BLaER1 treated with 17β-estradiol and CSF1 and Interleukin-3, amounts not matched to agents 10 nM and 100 nM (cell line): Measurements from ENCODE around the gene SMARCA5.
A peak's percentile ranks its signal among the peaks of the same experiment; 100 is the strongest.

Experiments
- H3K27ac ChIP-seq, 11 experiments: shearing (Covaris generic); formaldehyde crosslinking; 2 replicates each; pipeline ENCODE4 v1.8.1; 2022
- H3K27me3 ChIP-seq, 11 experiments: shearing (Covaris generic); formaldehyde crosslinking; 2 replicates each; pipeline ENCODE4 v1.8.1; 2022
- H3K36me3 ChIP-seq, 11 experiments: shearing (Covaris generic); formaldehyde crosslinking; 2 replicates each; pipeline ENCODE4 v1.8.1; 2022
- H3K4me1 ChIP-seq, 10 experiments: shearing (Covaris generic); formaldehyde crosslinking; 2 replicates each; pipeline ENCODE4 v1.8.1; 2022
- H3K4me2 ChIP-seq, 11 experiments: shearing (Covaris generic); formaldehyde crosslinking; 2 replicates each; pipeline ENCODE4 v1.8.1; 2022
- H3K4me3 ChIP-seq, 10 experiments: shearing (Covaris generic); formaldehyde crosslinking; 2 replicates each; pipeline ENCODE4 v1.8.1; 2022
- H3K9ac ChIP-seq, 11 experiments: shearing (Covaris generic); formaldehyde crosslinking; 2 replicates each; pipeline ENCODE4 v1.8.1; 2022
- H3K9me3 ChIP-seq, 11 experiments: shearing (Covaris generic); formaldehyde crosslinking; replicated peaks in 1 of 11; 2 replicates each; pipeline ENCODE4 v1.8.1; 2022
- H4K20me1 ChIP-seq, 11 experiments: shearing (Covaris generic); formaldehyde crosslinking; 2 replicates each; pipeline ENCODE4 v1.8.1; 2022
- Cebpa-rat ChIP-seq, 11 experiments: shearing (Covaris generic); IDR thresholded peaks; 2 replicates each; pipeline ENCODE4 v1.8.1; 2022

SMARCA5 gene

GRCh38 chr4:143498021-143498420, 15.5 kb upstream of the SMARCA5 start:
- no peak overlapping the region for H3K9ac ChIP-seq
- H3K4me1 ChIP-seq, result peaks cover 0 to 11% (median 4%) of the 10 kb centered on the region in 10 experiments; a peak in 8 of 20 replicates
- no peak overlapping the region for H3K27ac ChIP-seq
- H3K4me2 ChIP-seq, result no peak overlapping the region
- no peak overlapping the region for H3K4me3 ChIP-seq
- H3K36me3 ChIP-seq, result no peaks in the 10 kb centered on the region
- no peaks in the 10 kb centered on the region for H4K20me1 ChIP-seq
- peaks cover 0 to 7% (median 5%) of the 10 kb centered on the region in 11 experiments; a peak in 5 of 22 replicates for H3K9me3 ChIP-seq
- H3K27me3 ChIP-seq, result no peaks in the 10 kb centered on the region
- no peak for TF ChIP-seq Cebpa-rat (IDR thresholded peaks at IDR 0.05)

DNA sequence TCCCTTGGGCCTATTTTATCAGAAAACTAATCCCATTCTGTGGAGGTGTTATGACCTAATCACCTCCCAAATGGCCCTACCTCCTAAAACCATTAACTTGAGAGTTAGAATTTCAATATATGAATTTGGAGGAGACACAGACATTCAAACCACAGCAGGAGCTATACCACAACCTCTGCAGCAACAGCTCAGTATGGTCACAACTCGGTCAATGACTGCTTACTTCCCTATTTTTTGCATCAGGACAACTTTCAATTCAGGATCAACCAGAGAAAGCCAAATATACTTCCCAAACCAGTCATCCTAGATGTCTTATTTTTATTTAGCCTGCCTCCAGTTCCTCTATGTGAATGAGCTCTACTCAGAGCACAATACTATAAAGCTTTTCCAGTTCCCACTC, 11.3 kb upstream of the SMARCA5 start:
- Histone ChIP-seq H3K4me1 (peaks cover 0 to 14% (median 4%) of the 10 kb centered on the region in 10 experiments; a peak in 8 of 20 replicates), H3K4me3 (no peak overlapping the region), H3K9ac (no peak overlapping the region), H4K20me1 (no peaks in the 10 kb centered on the region), H3K36me3 (no peaks in the 10 kb centered on the region), H3K27me3 (no peaks in the 10 kb centered on the region), H3K9me3 (peaks cover 0 to 7% (median 5%) of the 10 kb centered on the region in 11 experiments; a peak in 4 of 22 replicates), H3K4me2 (peak overlapping the region in 4 of 11 experiments; percentile 10 to 46 (median 16); a peak in 5 of 22 replicates), H3K27ac (no peak overlapping the region)
- no peak for TF ChIP-seq Cebpa-rat (IDR thresholded peaks at IDR 0.05)

GRCh38 chr4:143506031-143506430, 7.5 kb upstream of the SMARCA5 start:
- H4K20me1 ChIP-seq, result no peaks in the 10 kb centered on the region
- no peak overlapping the region for H3K4me3 ChIP-seq
- H3K9ac ChIP-seq, result no peak overlapping the region
- H3K4me1 ChIP-seq, result peaks cover 0 to 14% (median 4%) of the 10 kb centered on the region in 10 experiments; a peak in 8 of 20 replicates
- no peak overlapping the region for H3K4me2 ChIP-seq
- H3K36me3 ChIP-seq, result no peaks in the 10 kb centered on the region
- TF ChIP-seq Cebpa-rat (IDR thresholded peaks at IDR 0.05), result no peak
- peaks cover 0 to 3% (median 1%) of the 10 kb centered on the region in 11 experiments; a peak in 4 of 22 replicates for H3K9me3 ChIP-seq
- H3K27ac ChIP-seq, result no peak overlapping the region
- H3K27me3 ChIP-seq, result no peaks in the 10 kb centered on the region

- Histone ChIP-seq H3K36me3 (peaks cover 0 to 9% (median 0%) of the 10 kb centered on the region in 11 experiments; a peak in 10 of 22 replicates), H3K27me3 (no peaks in the 10 kb centered on the region), H3K4me3 (no peak overlapping the region), H3K4me2 (no peak overlapping the region), H4K20me1 (peaks cover 22 to 34% (median 31%) of the 10 kb centered on the region in 11 experiments; a peak in 21 of 22 replicates), H3K9ac (no peak overlapping the region), H3K9me3 (no peaks in the 10 kb centered on the region), H3K4me1 (peaks cover 12 to 29% (median 23%) of the 10 kb centered on the region in 10 experiments), H3K27ac (no peak overlapping the region)
- TF ChIP-seq Cebpa-rat (IDR thresholded peaks at IDR 0.05), result no peak
Observed at GRCh38 chr4:143511906-143512305, 1.6 kb upstream of the SMARCA5 start.

DNA sequence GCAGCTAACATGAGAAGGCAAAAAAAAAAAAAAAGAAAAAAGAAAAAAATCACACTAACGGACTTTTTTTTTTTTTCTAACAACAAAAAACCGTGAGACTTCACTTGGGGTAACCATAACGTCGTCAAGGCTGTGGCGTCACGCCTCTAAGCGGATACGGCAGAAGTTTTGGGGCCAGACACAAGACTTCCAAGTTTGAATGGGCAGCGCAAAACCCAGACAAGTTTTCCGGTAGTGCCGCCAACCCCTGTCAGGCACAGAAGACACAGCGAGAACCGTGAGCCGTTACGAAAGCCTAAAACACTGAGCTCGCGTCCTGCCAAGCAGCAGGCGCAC, 556 bp upstream of the SMARCA5 start:
- H3K4me1 ChIP-seq, result peaks cover 16 to 39% (median 30%) of the 10 kb centered on the region in 10 experiments
- H3K9me3 ChIP-seq, result no peaks in the 10 kb centered on the region
- H3K4me2 ChIP-seq, result peak overlapping the region; percentile 61 to 79 (median 73)
- H3K36me3 ChIP-seq, result peaks cover 8 to 19% (median 10%) of the 10 kb centered on the region in 11 experiments
- peaks cover 27 to 44% (median 41%) of the 10 kb centered on the region in 11 experiments; a peak in 21 of 22 replicates for H4K20me1 ChIP-seq
- peak overlapping the region; percentile 86 to 94 (median 93) for H3K9ac ChIP-seq
- H3K27ac ChIP-seq, result peak overlapping the region; percentile 86 to 94 (median 91)
- peak overlapping the region; percentile 65 to 97 (median 89) for H3K4me3 ChIP-seq
- TF ChIP-seq Cebpa-rat (IDR thresholded peaks at IDR 0.05), result no peak
- no peaks in the 10 kb centered on the region for H3K27me3 ChIP-seq

DNA sequence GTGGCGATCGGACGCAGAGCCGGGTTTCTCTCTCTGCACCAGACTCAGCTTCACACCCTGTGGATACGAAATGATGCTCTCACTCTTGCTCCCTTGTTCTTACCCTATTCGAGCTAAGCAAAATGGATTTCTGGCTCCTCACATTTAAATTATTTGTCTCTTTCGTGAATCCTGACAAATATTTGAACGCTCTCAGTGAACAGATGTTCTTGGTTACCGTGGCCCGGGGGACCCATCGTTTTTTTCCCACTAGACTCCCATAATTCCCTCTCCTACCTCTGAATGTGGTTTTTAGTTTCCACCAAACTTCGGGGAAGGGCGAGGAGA, 630 bp downstream of the SMARCA5 start:
- Histone ChIP-seq H3K9ac (peak overlapping the region; percentile 86 to 94 (median 93)), H3K36me3 (peaks cover 19 to 31% (median 20%) of the 10 kb centered on the region in 11 experiments), H3K4me2 (peak overlapping the region; percentile 78 to 97 (median 91)), H3K27me3 (no peaks in the 10 kb centered on the region), H3K9me3 (no peaks in the 10 kb centered on the region), H3K4me3 (peak overlapping the region; percentile 65 to 97 (median 89)), H3K27ac (peak overlapping the region; percentile 86 to 94 (median 91)), H4K20me1 (peaks cover 27 to 56% (median 53%) of the 10 kb centered on the region in 11 experiments; a peak in 21 of 22 replicates), H3K4me1 (peaks cover 16 to 41% (median 30%) of the 10 kb centered on the region in 10 experiments)
- no peak for TF ChIP-seq Cebpa-rat (IDR thresholded peaks at IDR 0.05)

GRCh38 chr4:143514497-143514896, 995 bp downstream of the SMARCA5 start:
- TF ChIP-seq Cebpa-rat (IDR thresholded peaks at IDR 0.05), result no peak
- peaks cover 16 to 41% (median 31%) of the 10 kb centered on the region in 10 experiments for H3K4me1 ChIP-seq

GRCh38 chr4:143514901-143515300, 1.4 kb downstream of the SMARCA5 start:
- Histone ChIP-seq H3K9ac (peak overlapping the region; percentile 86 to 94 (median 93)), H3K9me3 (no peaks in the 10 kb centered on the region), H3K27me3 (no peaks in the 10 kb centered on the region), H3K4me2 (peak overlapping the region; percentile 78 to 97 (median 91)), H3K4me1 (peaks cover 16 to 44% (median 31%) of the 10 kb centered on the region in 10 experiments), H3K4me3 (peak overlapping the region; percentile 65 to 97 (median 89)), H4K20me1 (peaks cover 27 to 64% (median 60%) of the 10 kb centered on the region in 11 experiments; a peak in 21 of 22 replicates), H3K36me3 (peaks cover 26 to 39% (median 28%) of the 10 kb centered on the region in 11 experiments), H3K27ac (peak overlapping the region; percentile 86 to 94 (median 91))
- TF ChIP-seq Cebpa-rat (IDR thresholded peaks at IDR 0.05), result no peak

More at GRCh38 chr4:143514497-143514896, 995 bp downstream of the SMARCA5 start:
- H3K4me2 ChIP-seq, result peak overlapping the region; percentile 78 to 97 (median 91)
- H4K20me1 ChIP-seq, result peaks cover 27 to 60% (median 56%) of the 10 kb centered on the region in 11 experiments; a peak in 21 of 22 replicates
- H3K27ac ChIP-seq, result peak overlapping the region; percentile 86 to 94 (median 91)
- H3K9me3 ChIP-seq, result no peaks in the 10 kb centered on the region
- H3K27me3 ChIP-seq, result no peaks in the 10 kb centered on the region
- H3K36me3 ChIP-seq, result peaks cover 22 to 35% (median 24%) of the 10 kb centered on the region in 11 experiments
- H3K4me3 ChIP-seq, result peak overlapping the region; percentile 65 to 97 (median 89)
- peak overlapping the region; percentile 86 to 94 (median 93) for H3K9ac ChIP-seq

GRCh38 chr4:143515905-143516304, 2.4 kb downstream of the SMARCA5 start:
- no peak for TF ChIP-seq Cebpa-rat (IDR thresholded peaks at IDR 0.05)
- peak overlapping the region; percentile 78 to 97 (median 91) for H3K4me2 ChIP-seq
- H3K9me3 ChIP-seq, result no peaks in the 10 kb centered on the region
- peaks cover 32 to 49% (median 38%) of the 10 kb centered on the region in 11 experiments for H3K36me3 ChIP-seq
- H3K4me1 ChIP-seq, result peaks cover 19 to 54% (median 31%) of the 10 kb centered on the region in 10 experiments
- peak overlapping the region; percentile 65 to 97 (median 89); a peak in 18 of 20 replicates for H3K4me3 ChIP-seq
- peaks cover 27 to 74% (median 70%) of the 10 kb centered on the region in 11 experiments; a peak in 21 of 22 replicates for H4K20me1 ChIP-seq
- peak overlapping the region in 8 of 11 experiments; percentile 86 to 93 (median 92); a peak in 10 of 22 replicates for H3K9ac ChIP-seq
- no peak overlapping the region for H3K27ac ChIP-seq
- no peaks in the 10 kb centered on the region for H3K27me3 ChIP-seq
